Adrenal gland (tissue), 12 donors: Measurements from ENCODE around the gene DDX46. TPM values are rescaled to one million over a fixed set of nuclear protein-coding genes. Genes with fewer than 3 reads are reported as not detected.

ENCODE experiments used
- DNase-seq, 7 donors: peaks; one replicate each; pipeline ENCODE4 v3.0.0-alpha.2; 2019 to 2020
- H3K27ac ChIP-seq, 5 donors: fragments of 200-600 bp; sonication (generic) in 4 of 5; 1 replicate in 3 of 5; 2 replicates in 2 of 5; pipeline versions ENCODE4 v1.5.1 to v1.8.0; 2016 to 2020; ENCODE audit warnings: mild to moderate bottlenecking in 1 of 5
- H3K27me3 ChIP-seq: fragments of 200-600 bp; 2 replicates; pipeline ENCODE4 v1.8.0; 2021
- H3K36me3 ChIP-seq, 2 donors: fragments of 200-600 bp; replicated peaks in 1 of 2; 1 replicate in 1 of 2; 2 replicates in 1 of 2; pipeline versions ENCODE4 v1.5.1 to v1.8.0; 2018 to 2022
- H3K4me1 ChIP-seq, 2 donors: fragments of 200-600 bp; replicated peaks in 1 of 2; 1 replicate in 1 of 2; 2 replicates in 1 of 2; pipeline versions ENCODE4 v1.5.1 to v1.8.0; 2018 to 2021
- H3K4me3 ChIP-seq, 4 donors: fragments of 200-600 bp; sonication (generic) in 3 of 4; one replicate each; pipeline ENCODE4 v1.5.1; 2016 to 2018
- H3K9me3 ChIP-seq, 3 donors: fragments of 200-600 bp; sonication (generic) in 1 of 3; replicated peaks in 1 of 3; 1 replicate in 2 of 3; 2 replicates in 1 of 3; pipeline versions ENCODE4 v1.5.1 to v1.8.0; 2016 to 2021
- POLR2A ChIP-seq, 2 donors: fragments of 450-650 bp; IDR thresholded peaks; one replicate each; pipeline ENCODE4 v1.6.1; 2017; ENCODE audit warnings: antibody characterized with exemption in 2 of 2, mild to moderate bottlenecking in 2 of 2, moderate library complexity in 1 of 2
- WGBS, 4 donors: extraction: QIAGEN DNeasy Blood & Tissue Kit in 2 of 4; methylation state at CpG; one replicate each; pipeline versions ENCODE4 v1.1.5 to v1.1.7; 2013 to 2017; 5-methylcytosine and 5-hydroxymethylcytosine counted together
- intact Hi-C, 2 donors: fragments of 100-400 bp; cut with DNase I; formaldehyde crosslinking; loops; one replicate each; pipeline versions ENCODE4 v1.14.1 to v1.15.0; 2022 to 2023
- polyA plus RNA-seq, 3 donors: library from polyadenylated mRNA; stranded (reverse); fragments of 200-250 nt in 2 of 3; fragments of 350-450 nt in 1 of 3; fragmentation: Illumina TruSeq in 1 of 3; extraction: RNeasy Lipid Tissue Mini Kit (QIAGEN cat#74804) in 1 of 3; gene quantifications; one replicate each; pipeline ENCODE4 v1.2.3, GENCODE V29; 2013 to 2014
- total RNA-seq, 9 donors: library from RNA; depleted of rRNA in 4 of 9; stranded (reverse); fragments of >200 nt in 4 of 9; fragments of 120-200 nt in 1 of 9; fragmentation: NEBNext Ultra II Directional in 1 of 9; extraction: Animal tissue kit (Norgen Biotek cat#: 25700) in 1 of 9; gene quantifications; one replicate each; pipeline versions ENCODE4 v1.1.0 to v1.2.4, GENCODE V29; 2013 to 2023
- TF ChIP-seq, protein P1 (sequence below), 6 experiments: fragments of 450-650 bp in 4 of 6; fragments of 200-600 bp in 2 of 6; sonication (generic) in 1 of 6; IDR thresholded peaks; 1 replicate in 5 of 6; 2 replicates in 1 of 6; pipeline versions ENCODE4 v1.5.1 to v1.8.0; 2016 to 2021; ENCODE audit warnings: antibody characterized with exemption in 6 of 6, mild to moderate bottlenecking in 2 of 6, moderate library complexity in 1 of 6
- donor health status: healthy with polysubstance abuse.
- donor health status: Bipolar disorder and iron deficiency.
- donor health status: DM: yes; HTN: yes; CAD: no.
- donor health status: DM: no; HTN: no; CAD: no.
- donor health status: DM: no; HTN: no; CAD: no.
- donor health status: DM: yes; HTN: yes; CAD: no.

Gene DDX46
- total and polyA plus RNA-seq, 12 donors = 13.3 to 48.0 (median 35.1) TPM

DNA sequence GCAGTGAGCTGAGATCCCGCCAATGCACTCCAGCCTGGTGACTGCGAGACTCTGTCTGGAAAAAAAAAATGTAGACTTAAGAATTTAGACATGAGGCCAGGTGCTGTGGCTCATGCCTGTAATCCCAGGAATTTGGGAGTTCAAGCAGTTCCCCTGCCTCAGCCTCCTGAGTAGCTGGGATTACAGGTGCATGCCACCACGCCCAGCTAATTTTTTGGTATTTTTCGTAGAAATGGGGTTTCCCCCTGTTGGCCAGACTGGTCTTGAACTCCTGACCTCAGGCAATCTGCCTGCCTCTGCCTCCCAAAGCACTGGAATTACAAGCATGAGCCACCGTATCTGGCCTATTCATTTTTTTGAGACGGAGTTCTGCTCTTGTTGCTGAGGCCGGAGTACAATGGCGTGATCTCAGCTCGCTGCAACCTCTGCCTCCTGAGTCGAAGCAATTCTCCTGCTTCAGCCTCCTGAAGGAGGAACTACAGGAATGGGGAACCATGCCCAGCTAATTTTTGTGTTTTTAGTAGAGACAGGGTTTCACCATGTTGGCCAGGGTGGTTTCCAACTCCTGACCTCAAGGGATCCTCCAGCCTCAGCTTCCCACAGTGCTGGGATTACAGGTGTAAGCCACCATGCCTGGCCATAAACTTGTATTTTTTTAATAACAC is 14.0 kb downstream of the DDX46 start:
- intact Hi-C loops = no loop called here
- Histone ChIP-seq H3K9me3 (no peaks in the 10 kb centered on the region), H3K27me3 (no peaks in the 10 kb centered on the region), H3K4me1 (no peaks in the 10 kb centered on the region), H3K36me3 (peaks cover 0 to 73% of the 10 kb centered on the region in 2 donors), H3K4me3 (no peak overlapping the region), H3K27ac (no peak overlapping the region)
- WGBS, 4 donors = 84 to 94% (median 93%) methylated on average over 10 of the region's 10 CpGs
- DNase-seq = no peak
- no peak for TF ChIP-seq POLR2A (IDR thresholded peaks at IDR 0.05)
- TF ChIP-seq, protein P1, sequence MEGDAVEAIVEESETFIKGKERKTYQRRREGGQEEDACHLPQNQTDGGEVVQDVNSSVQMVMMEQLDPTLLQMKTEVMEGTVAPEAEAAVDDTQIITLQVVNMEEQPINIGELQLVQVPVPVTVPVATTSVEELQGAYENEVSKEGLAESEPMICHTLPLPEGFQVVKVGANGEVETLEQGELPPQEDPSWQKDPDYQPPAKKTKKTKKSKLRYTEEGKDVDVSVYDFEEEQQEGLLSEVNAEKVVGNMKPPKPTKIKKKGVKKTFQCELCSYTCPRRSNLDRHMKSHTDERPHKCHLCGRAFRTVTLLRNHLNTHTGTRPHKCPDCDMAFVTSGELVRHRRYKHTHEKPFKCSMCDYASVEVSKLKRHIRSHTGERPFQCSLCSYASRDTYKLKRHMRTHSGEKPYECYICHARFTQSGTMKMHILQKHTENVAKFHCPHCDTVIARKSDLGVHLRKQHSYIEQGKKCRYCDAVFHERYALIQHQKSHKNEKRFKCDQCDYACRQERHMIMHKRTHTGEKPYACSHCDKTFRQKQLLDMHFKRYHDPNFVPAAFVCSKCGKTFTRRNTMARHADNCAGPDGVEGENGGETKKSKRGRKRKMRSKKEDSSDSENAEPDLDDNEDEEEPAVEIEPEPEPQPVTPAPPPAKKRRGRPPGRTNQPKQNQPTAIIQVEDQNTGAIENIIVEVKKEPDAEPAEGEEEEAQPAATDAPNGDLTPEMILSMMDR (IDR thresholded peaks at IDR 0.05) = no peak

DNA sequence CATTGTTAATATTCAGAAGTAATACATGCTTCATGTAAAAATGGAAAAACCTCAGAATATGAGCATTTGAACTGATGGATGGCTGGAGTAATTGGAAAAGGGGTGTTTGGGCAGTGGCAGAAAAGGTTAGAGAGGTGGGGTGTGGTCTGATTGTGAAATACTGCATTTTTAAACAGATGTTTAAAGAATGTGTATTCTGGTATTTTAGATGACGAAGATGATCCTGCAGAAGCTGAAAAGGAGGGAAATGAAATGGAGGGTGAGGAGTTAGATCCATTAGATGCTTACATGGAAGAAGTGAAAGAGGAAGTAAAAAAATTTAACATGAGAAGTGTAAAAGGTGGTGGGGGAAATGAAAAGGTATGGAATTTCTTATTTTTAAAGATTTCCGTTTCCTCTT is 18.8 kb downstream of the DDX46 start:
- Histone ChIP-seq H3K36me3 (peaks cover 0 to 67% of the 10 kb centered on the region in 2 donors), H3K9me3 (no peaks in the 10 kb centered on the region), H3K4me1 (no peaks in the 10 kb centered on the region), H3K27me3 (no peaks in the 10 kb centered on the region), H3K27ac (no peak overlapping the region), H3K4me3 (no peak overlapping the region)
- TF ChIP-seq POLR2A (IDR thresholded peaks at IDR 0.05) = no peak
- TF ChIP-seq, protein P1 (IDR thresholded peaks at IDR 0.05) = no peak
- no peak for DNase-seq
- intact Hi-C loops = no loop called here
- WGBS, 4 donors = 81 to 87% (median 83%) methylated on average over 2 of the region's 2 CpGs

DNA sequence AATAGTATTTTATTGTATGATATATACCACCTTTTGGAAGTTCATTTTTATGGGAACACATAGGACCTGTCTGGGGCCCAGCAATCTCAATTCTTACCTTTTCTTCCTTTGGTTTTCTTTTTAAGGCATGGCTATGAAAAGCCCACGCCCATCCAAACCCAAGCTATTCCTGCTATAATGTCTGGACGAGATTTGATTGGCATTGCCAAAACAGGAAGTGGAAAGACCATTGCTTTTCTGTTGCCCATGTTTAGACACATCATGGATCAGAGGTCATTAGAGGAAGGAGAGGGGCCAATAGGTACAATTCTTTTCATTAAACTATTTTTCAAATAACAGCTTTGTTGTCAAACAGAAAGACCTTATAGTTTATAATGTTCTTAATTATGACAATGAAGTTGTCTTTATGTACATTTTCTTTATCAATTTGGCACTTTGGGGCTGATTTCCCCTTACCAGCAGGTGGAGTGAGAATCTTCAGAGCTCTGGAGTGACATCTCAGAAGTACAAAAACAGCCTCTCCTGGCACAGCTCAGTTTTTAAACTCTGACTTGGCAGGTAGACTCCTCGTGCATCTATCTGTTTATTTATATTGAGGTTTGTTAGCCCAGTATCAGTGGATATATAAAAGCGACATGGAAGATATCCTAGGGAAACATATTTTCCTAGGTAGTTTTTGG is 25.8 kb downstream of the DDX46 start:
- Histone ChIP-seq H3K27ac (peak overlapping the region in 1 of 5 donors; percentile 21), H3K4me3 (no peak overlapping the region), H3K4me1 (peaks cover 0 to 8% of the 10 kb centered on the region in 2 donors), H3K27me3 (no peaks in the 10 kb centered on the region), H3K36me3 (peaks cover 0 to 80% of the 10 kb centered on the region in 2 donors), H3K9me3 (no peaks in the 10 kb centered on the region)
- WGBS, 4 donors = 56 to 68% (median 60%) methylated on average over 4 of the region's 4 CpGs
- no peak for TF ChIP-seq POLR2A (IDR thresholded peaks at IDR 0.05)
- TF ChIP-seq, protein P1 (IDR thresholded peaks at IDR 0.05) = peak in 2 of 6 experiments; percentile 17 to 26
- DNase-seq = no peak
- intact Hi-C loops = no loop called here

DNA sequence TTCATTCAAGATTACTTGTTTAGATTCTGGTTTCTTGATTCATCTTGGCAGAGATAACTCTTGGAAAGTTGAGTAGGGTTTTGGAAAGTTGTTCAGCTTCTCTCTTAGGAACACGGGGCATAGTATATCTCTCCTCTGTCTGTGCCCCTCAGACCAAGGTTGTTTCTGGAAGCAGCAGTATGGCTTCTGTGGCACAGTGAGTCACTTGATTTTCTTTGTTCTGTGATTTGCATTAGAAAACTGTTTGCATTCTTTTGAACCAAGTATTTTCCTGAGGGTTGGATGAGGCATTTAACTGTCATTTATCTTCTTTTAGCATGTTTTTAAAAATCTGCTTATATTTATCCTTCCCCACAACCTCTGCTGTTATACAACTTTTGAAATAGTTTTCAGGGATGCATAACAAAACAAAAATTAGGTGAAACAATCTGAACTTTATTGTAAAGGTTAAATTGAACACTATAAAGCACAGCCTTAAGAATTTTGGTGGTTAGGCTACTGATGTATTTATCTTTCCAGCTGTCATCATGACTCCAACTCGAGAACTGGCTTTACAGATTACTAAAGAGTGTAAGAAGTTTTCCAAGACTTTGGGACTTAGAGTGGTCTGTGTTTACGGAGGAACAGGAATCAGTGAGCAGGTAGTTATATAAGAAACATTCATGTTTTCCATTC is 26.5 kb downstream of the DDX46 start:
- TF ChIP-seq, protein P1 (IDR thresholded peaks at IDR 0.05) = no peak
- TF ChIP-seq POLR2A (IDR thresholded peaks at IDR 0.05) = no peak
- Histone ChIP-seq H3K27me3 (no peaks in the 10 kb centered on the region), H3K9me3 (no peaks in the 10 kb centered on the region), H3K4me3 (no peak overlapping the region), H3K36me3 (peaks cover 0 to 82% of the 10 kb centered on the region in 2 donors), H3K27ac (peak overlapping the region in 1 of 5 donors; percentile 21), H3K4me1 (peaks cover 0 to 8% of the 10 kb centered on the region in 2 donors)
- 53 to 66% (median 63%) methylated on average over 3 of the region's 3 CpGs for WGBS, 4 donors
- DNase-seq = no peak
- intact Hi-C loops = no loop called here
